Measurements from ENCODE around the gene NAPG.

DNA sequence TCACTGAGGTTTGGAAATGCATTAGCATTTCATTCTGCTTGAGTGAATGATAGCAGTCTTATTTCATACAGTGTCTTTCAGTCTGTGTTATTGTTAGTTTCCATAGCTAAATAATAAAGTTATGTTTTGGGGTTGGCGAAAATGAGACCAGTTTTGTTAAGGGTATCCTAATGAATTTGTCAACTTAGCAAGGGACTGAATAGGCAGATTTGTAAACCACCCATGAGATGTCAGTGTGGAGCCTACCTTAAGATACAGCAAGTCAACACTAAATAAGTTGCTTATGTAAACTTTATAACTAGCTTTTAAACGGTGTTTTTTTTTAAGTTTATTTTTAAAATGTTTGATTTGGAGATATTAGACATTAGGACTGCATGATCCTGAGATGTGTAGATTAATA is 11.9 kb downstream of the NAPG start:
- TF ChIP-seq, protein P1, sequence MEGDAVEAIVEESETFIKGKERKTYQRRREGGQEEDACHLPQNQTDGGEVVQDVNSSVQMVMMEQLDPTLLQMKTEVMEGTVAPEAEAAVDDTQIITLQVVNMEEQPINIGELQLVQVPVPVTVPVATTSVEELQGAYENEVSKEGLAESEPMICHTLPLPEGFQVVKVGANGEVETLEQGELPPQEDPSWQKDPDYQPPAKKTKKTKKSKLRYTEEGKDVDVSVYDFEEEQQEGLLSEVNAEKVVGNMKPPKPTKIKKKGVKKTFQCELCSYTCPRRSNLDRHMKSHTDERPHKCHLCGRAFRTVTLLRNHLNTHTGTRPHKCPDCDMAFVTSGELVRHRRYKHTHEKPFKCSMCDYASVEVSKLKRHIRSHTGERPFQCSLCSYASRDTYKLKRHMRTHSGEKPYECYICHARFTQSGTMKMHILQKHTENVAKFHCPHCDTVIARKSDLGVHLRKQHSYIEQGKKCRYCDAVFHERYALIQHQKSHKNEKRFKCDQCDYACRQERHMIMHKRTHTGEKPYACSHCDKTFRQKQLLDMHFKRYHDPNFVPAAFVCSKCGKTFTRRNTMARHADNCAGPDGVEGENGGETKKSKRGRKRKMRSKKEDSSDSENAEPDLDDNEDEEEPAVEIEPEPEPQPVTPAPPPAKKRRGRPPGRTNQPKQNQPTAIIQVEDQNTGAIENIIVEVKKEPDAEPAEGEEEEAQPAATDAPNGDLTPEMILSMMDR (IDR thresholded peaks at IDR 0.05) = no peak
- TF ChIP-seq POLR2A (IDR thresholded peaks at IDR 0.05) = no peak
- no peak for TF ChIP-seq POLR2AphosphoS5 (IDR thresholded peaks at IDR 0.05; ENCODE audit: insufficient read depth in 1 of 2, low read depth in 1 of 2)
